GM12878 (cell line): ENCODE measurements around the gene GNG5. TPM values are rescaled to one million over a fixed set of nuclear protein-coding genes. Genes with fewer than 3 reads are reported as not detected.
"Not testable (repeated sequence)": the region's sequence is repeated elsewhere in the genome, so short reads cannot be mapped to it uniquely, and the experiment has no call there.

ENCODE experiments used
- ATAC-seq: fragments of 200-7000 bp; cut with Tn5 transposase; 3 replicates; pipeline ENCODE4 v1.9.1; 2020; ENCODE audit warnings: mild to moderate bottlenecking, moderate library complexity
- BruUV-seq: library from RNA; stranded (reverse); fragments of 400-500 nt; replicated peaks from 2 replicates; lab custom pipeline; 2021; lab: Mats Ljungman, UMichigan
- CTCF ChIA-PET: fragments of 300-600 bp; sonication (Branson Sonifier 250); formaldehyde crosslinking; extraction: SDS; loops from one replicate; lab custom pipeline; 2021; ENCODE audit warnings: inconsistent platforms; lab: Yijun Ruan, JAX
- POLR2A ChIA-PET: fragments of 350-600 bp; formaldehyde crosslinking; extraction: SDS; loops from one replicate; lab custom pipeline; 2021; ENCODE audit warnings: inconsistent platforms; lab: Charles Lee
- RAD21 ChIA-PET: fragments of 300-600 bp; sonication (Branson Sonifier 250); formaldehyde crosslinking; loops from one replicate; lab custom pipeline; 2023; ENCODE audit warnings: antibody characterized with exemption; ENCODE audit not compliant: unreplicated experiment; lab: Charles Lee
- SMC1A ChIA-PET: fragments of 300-600 bp; sonication (Branson Sonifier 250); formaldehyde crosslinking; loops from one replicate; lab custom pipeline; 2023; ENCODE audit not compliant: unreplicated experiment, uncharacterized antibody; lab: Charles Lee
- DNase-seq: peaks from one replicate; pipeline ENCODE4 v3.0.0-alpha.2; 2011; ENCODE audit warnings: low read depth, low spot score
- FAIRE-seq: peaks from 3 replicates; lab custom pipeline; 2011; peaks lifted over from hg19 to GRCh38; lab: Jason Lieb, UNC
- H2AFZ ChIP-seq: 2 replicates; pipeline ENCODE4 v1.6.0; 2011; ENCODE audit warnings: low read depth, low read length, control low read depth; ENCODE audit not compliant: control insufficient read depth
- H3K27ac ChIP-seq: 2 replicates; pipeline ENCODE4 v1.5.1; 2011; ENCODE audit warnings: control low read depth; ENCODE audit not compliant: control insufficient read depth, insufficient read depth
- H3K27me3 ChIP-seq, 2 experiments: replicated peaks in 1 of 2; 2 replicates each; pipeline versions ENCODE4 v1.6.0 to v1.6.1; 2011; ENCODE audit warnings: low read length in 1 of 2; ENCODE audit not compliant: control insufficient read depth in 2 of 2, insufficient read depth in 2 of 2
- H3K36me3 ChIP-seq, 2 experiments: 2 replicates each; pipeline ENCODE4 v1.5.1; 2011; ENCODE audit warnings: low read length in 1 of 2; ENCODE audit not compliant: control insufficient read depth in 2 of 2, insufficient read depth in 2 of 2
- H3K4me1 ChIP-seq: 2 replicates; pipeline ENCODE4 v1.6.1; 2011; ENCODE audit warnings: mild to moderate bottlenecking, low read length, moderate library complexity, mixed read lengths; ENCODE audit not compliant: control insufficient read depth, insufficient read depth
- H3K4me2 ChIP-seq: 2 replicates; pipeline ENCODE4 v1.6.0; 2011; ENCODE audit warnings: control low read depth; ENCODE audit not compliant: control insufficient read depth, insufficient read depth
- H3K4me3 ChIP-seq: fragments of 200-600 bp; sonication (generic); 2 replicates; pipeline ENCODE4 v1.5.1; 2016
- H3K79me2 ChIP-seq: 2 replicates; pipeline ENCODE4 v1.6.0; 2011; ENCODE audit warnings: low read length; ENCODE audit not compliant: control insufficient read depth, insufficient read depth
- H3K9ac ChIP-seq: 2 replicates; pipeline ENCODE4 v1.8.0; 2011; ENCODE audit warnings: low read length, control low read depth, mixed read lengths; ENCODE audit not compliant: control insufficient read depth, insufficient read depth
- H3K9me3 ChIP-seq: replicated peaks from 3 replicates; pipeline ENCODE4 v1.5.1; 2011; ENCODE audit warnings: mild to moderate bottlenecking, low read length; ENCODE audit not compliant: control insufficient read depth, insufficient read depth
- H4K20me1 ChIP-seq: 2 replicates; pipeline ENCODE4 v1.6.0; 2011; ENCODE audit not compliant: control insufficient read depth, insufficient read depth
- ATF2 ChIP-seq: IDR thresholded peaks from 2 replicates; pipeline ENCODE4 v1.6.1; 2012; ENCODE audit warnings: low read length, inconsistent platforms
- ATF3 ChIP-seq: IDR thresholded peaks from 2 replicates; pipeline ENCODE4 v1.6.1; 2011; ENCODE audit warnings: low read depth, mild to moderate bottlenecking, low read length, moderate library complexity, borderline replicate concordance; ENCODE audit errors: extremely low read depth
- CBFB ChIP-seq: IDR thresholded peaks from 2 replicates; pipeline ENCODE4 v1.6.1; 2016; ENCODE audit warnings: antibody characterized with exemption, low read depth
- CEBPZ ChIP-seq: fragments of 150-350 bp; IDR thresholded peaks from 2 replicates; pipeline ENCODE4 v1.6.1; 2016; ENCODE audit warnings: low read depth, low read length
- IKZF1 ChIP-seq: fragments of 450-650 bp; conservative IDR thresholded peaks from 2 replicates; pipeline ENCODE4 v1.6.1; 2017; ENCODE audit warnings: antibody characterized with exemption, mild to moderate bottlenecking
- RBBP5 ChIP-seq: fragments of 200-600 bp; sonication (generic); conservative IDR thresholded peaks from 2 replicates; pipeline ENCODE4 v1.6.1; 2016
- RELB ChIP-seq: fragments of 450-650 bp; IDR thresholded peaks from 2 replicates; pipeline ENCODE4 v1.6.1; 2017; ENCODE audit warnings: low read depth, mild to moderate bottlenecking, moderate library complexity
- TBL1XR1 ChIP-seq: IDR thresholded peaks from 2 replicates; pipeline ENCODE4 v1.6.1; 2012; ENCODE audit warnings: low read depth, low read length, improper control_type of control experiment
- WGBS: methylation state at CpG from one replicate; pipeline ENCODE4 v1.1.6; 2016; ENCODE audit warnings: low lambda C conversion rate; ENCODE audit not compliant: insufficient replicate concordance, insufficient coverage; ENCODE audit errors: missing lambda C conversion rate; 5-methylcytosine and 5-hydroxymethylcytosine counted together
- in situ Hi-C: fragments of 300-500 bp; cut with MboI; formaldehyde crosslinking; loops from 9 replicates; pipeline ENCODE4 v1.14.3; 2018; ENCODE audit warnings: mixed read lengths
- intact Hi-C: fragments of 100-400 bp; cut with micrococcal nuclease; formaldehyde crosslinking; loops from one replicate; pipeline ENCODE4 v1.14.2; 2022; ENCODE audit not compliant: unreplicated experiment
- polyA plus RNA-seq, 11 experiments: library from polyadenylated mRNA; depleted of rRNA in 4 of 11; unstranded in 6 of 11; stranded (reverse) in 5 of 11; fragments of >200 nt; fragmentation: Nextera tagmentation in 4 of 11; fragmentation: Illumina TruSeq in 1 of 11; extraction: Ambion mirVana in 4 of 11; extraction: Trizol in 1 of 11; gene quantifications; 1 replicate in 1 of 11; 2 replicates in 10 of 11; pipeline versions ENCODE4 v1.2.1 to v1.2.3, GENCODE V29; 2011 to 2016; ENCODE audit warnings: inconsistent platforms in 2 of 11, missing spikeins in 2 of 11, low read depth in 1 of 11
- total RNA-seq, 4 experiments: library from RNA; depleted of rRNA in 3 of 4; stranded (reverse); fragments of >200 nt in 3 of 4; fragmentation: Illumina TruSeq in 1 of 4; extraction: Trizol in 1 of 4; gene quantifications; 2 replicates each; pipeline versions ENCODE4 v1.2.1 to v1.2.3, GENCODE V29; 2013 to 2021

Gene GNG5
- total and polyA plus RNA-seq, 10 of the 15 experiments (the other 5 are each of a cell fraction or from before 2014, with no cell fraction given): 69.8 to 613 (median 203) TPM

DNA sequence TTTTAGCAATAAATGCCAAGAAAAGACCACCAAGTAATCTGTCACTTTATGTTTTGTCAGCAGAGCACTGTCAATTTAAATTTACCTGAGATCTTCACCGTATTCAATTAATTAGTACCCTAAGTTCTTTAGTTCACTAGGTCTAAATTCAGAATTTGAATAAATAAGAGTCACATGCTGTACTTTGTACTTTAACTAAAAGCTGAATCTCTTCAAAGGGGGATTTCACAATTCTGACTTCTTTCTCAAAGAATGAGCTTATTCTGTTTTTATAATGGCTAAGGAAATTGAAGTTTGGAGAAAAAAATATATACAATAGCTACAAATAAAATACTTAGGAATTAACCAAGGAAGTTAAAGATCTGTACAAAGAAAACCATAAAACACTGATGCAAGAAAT, 2.1 kb upstream of the GNG5 start:
- DNase-seq (no peak), FAIRE-seq (no peak), ATAC-seq (no peak)
- Histone ChIP-seq H3K27me3 (no peaks in the 10 kb centered on the region), H3K9me3 (peaks cover 2% of the 10 kb centered on the region; the same call in 1 of the 3 replicates), H3K79me2 (peaks cover 34% of the 10 kb centered on the region), H4K20me1 (no peaks in the 10 kb centered on the region), H3K4me2 (no peak overlapping the region), H3K27ac (no peak overlapping the region), H3K4me3 (no peak overlapping the region), H3K4me1 (no peaks in the 10 kb centered on the region), H3K36me3 (no peaks in the 10 kb centered on the region; a peak in 1 of 4 replicates), H2AFZ (no peak overlapping the region), H3K9ac (no peak overlapping the region)
- no TSS peak for BruUV-seq
- CTCF ChIA-PET: interaction anchor here (1.0 kb wide), 1 partner anchor 16 kb away, joined by 3 read pairs; no protein-coding TSS in a partner anchor
- RAD21 ChIA-PET: interaction anchor here (1.0 to 1.2 kb wide), 2 partner anchors 28 to 245 kb away, joined by 3 read pairs; no protein-coding TSS in a partner anchor
- WGBS: 100% methylated on average over 1 of the region's 1 CpG
- SMC1A ChIA-PET: interaction anchor here (0.6 to 1.3 kb wide), 2 partner anchors 66 to 162 kb away, joined by 3 read pairs; no protein-coding TSS in a partner anchor
- intact Hi-C loops (no loop called here), in situ Hi-C loops (no loop called here)
- TF ChIP-seq IKZF1 (no peak), RBBP5 (no peak), CBFB (no peak), CEBPZ (no peak), TBL1XR1 (no peak), ATF3 (no peak), RELB (no peak), ATF2 (no peak)
- POLR2A ChIA-PET: no interaction called here

DNA sequence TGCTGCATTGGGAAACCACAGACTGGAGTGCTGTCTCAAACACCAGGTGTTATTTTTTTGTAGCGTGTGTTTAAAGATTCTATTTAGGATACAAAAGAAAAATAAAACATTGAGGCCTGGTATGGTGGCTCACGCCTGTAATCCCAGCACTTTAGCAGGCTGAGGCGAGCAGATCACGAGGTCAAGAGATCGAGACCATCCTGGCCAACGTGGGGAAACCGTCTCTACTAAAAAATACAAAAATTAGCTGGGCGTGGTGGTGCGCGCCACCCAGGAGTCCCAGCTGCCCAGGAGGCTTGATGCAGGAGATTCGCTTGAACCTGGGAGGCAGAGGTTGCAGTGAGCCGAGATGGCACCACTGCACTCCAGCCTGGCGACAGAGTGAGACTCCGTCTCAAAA, 1.5 kb upstream of the GNG5 start:
- H3K27me3 ChIP-seq, H3K9me3 ChIP-seq, H3K27ac ChIP-seq, BruUV-seq, POLR2A ChIA-PET, H3K9ac ChIP-seq, FAIRE-seq, H3K36me3 ChIP-seq, H4K20me1 ChIP-seq, H3K4me1 ChIP-seq, H2AFZ ChIP-seq, ATAC-seq, in situ Hi-C loops, CTCF ChIA-PET, DNase-seq: not testable (repeated sequence)
- SMC1A ChIA-PET: interaction anchor here (2.2 to 4.8 kb wide), 2 partner anchors 27 to 66 kb away, joined by 16 to 61 read pairs; partner anchors contain the start of genes CTBS and RPF1
- intact Hi-C loops: loop anchor here (2.0 kb wide), 1 partner anchor 113 kb away; no protein-coding TSS in a partner anchor
- 92% methylated on average over 14 of the region's 14 CpGs for WGBS
- Histone ChIP-seq H3K79me2 (peaks cover 40% of the 10 kb centered on the region), H3K4me3 (peak overlapping the region; percentile 85; the same call in 1 of the 2 replicates), H3K4me2 (peak overlapping the region; percentile 78; the same call in 1 of the 2 replicates)
- RAD21 ChIA-PET: interaction anchor here (1.0 to 2.4 kb wide), 2 partner anchors 27 to 66 kb away, joined by 3 to 26 read pairs; partner anchors contain the start of gene CTBS
